Amygdala (tissue), 56 donors: ENCODE results near the gene NDFIP1.
"Not testable (repeated sequence)": the region's sequence is repeated elsewhere in the genome, so short reads cannot be mapped to it uniquely, and the experiment has no call there.

Experiments
- DNase-seq, 56 donors: peaks; one replicate each; lab custom pipeline; 2025; lab: John Stamatoyannopoulos, UW

NDFIP1 gene

DNA sequence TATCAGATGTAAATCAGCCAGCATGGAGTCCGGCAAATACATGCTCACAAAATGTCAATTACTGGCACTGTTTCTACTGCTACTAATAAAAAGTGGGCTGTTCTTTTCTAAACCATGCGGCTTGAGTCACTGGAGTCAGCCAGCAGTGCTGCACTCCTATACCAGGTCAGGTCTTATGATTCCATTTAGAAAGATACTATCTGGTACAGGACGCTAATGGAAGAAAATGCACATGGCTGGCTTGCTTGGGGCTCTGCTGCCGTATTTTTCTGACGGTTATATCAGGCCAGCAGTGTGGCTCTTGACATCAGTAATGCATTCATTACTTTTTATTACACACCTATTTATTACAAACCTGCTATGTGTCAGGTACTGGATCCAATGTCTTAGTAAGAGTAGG, 74.3 kb downstream of the NDFIP1 start:
- DNase-seq, result no peak

DNA sequence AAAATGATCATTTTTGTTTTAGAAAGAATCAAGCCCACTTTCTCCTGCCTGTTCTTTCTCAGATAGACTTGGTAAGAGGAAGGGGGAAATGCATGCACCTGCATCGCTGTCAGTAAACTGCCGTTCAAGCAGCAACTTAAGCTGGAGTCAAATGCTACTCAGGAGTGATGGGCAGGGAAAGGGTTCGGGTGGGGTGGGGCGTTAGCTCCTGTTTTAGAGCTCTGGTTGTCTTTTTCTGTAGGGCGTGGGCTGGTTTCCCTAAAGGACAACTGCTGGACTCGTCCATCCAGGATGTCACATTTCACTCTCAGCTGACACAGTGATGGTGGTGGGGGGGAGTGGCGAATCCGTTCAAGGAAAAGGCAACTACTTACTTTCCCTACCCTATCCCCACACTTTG, 75.0 kb downstream of the NDFIP1 start:
- DNase-seq, result no peak

DNA sequence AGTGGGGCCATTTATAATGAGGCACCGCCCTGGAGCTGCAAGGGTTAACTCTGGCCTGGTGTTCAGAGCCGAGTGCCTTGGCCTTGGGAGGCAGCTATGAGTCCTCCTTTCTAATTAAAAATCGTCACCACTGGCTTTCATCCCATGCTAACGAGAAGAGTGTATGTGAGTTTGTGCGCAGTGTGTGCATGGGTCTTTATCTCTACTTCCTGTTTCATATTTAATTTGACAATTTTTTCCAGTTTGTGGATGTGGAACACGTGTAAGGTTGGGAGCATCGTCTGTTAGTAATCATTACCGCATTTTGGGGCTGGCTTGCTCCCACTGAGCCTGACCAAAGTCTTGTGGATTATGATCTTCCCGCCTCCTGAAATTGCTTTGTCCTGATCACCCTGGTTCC, 76.4 kb downstream of the NDFIP1 start:
- no peak for DNase-seq

DNA sequence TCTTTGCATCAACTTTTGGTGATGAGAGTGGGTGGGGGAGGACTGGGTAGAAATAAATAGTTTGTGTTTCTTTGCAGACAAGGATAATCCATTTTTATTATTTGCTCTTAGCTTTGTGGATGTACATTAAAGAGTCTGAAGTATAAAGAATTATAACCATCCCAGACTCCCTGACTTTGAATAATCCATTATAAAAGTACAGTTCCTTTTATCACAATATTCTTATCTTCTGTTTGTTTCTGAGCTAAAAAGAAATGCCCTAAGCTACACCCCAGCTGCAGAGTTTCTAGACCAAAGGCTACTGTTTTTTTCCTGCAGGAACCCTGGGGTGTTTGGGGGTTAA, 77.9 kb downstream of the NDFIP1 start:
- no peak for DNase-seq

DNA sequence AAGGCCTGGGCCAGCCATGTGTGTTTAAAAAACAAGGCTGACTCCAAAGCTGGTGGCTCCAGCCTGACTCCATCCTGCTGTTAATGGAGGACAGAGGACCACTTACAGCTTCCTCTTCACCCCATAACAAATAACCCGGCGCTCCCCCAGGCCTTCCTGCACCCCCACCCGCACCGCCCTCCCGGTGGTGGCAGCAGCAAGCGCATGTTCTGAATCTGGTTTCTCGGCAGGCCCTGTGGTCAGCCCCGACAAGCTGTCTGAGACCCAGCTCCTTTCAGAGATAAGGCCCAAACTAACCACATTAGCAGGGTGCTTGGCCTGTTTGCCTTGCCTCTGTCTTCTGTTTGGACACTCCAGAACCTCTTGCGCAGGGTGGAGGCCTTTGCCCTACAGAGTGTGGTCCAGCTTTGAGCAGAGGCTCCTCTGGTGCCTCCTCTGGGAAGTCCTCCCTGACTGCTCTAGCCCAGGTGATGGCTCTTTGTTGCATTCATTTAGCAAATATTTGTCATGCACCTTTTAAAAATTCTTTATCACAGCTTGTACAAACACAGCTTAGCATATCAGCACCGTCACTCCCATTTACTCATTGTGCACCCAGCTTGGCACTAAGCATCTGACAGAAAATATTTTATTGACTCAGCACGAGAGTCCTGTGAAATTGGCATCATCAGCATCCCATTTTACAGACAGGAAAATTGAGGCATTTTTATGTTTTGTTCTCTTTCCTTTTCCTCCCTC, 78.4 kb downstream of the NDFIP1 start:
- DNase-seq, result no peak

DNA sequence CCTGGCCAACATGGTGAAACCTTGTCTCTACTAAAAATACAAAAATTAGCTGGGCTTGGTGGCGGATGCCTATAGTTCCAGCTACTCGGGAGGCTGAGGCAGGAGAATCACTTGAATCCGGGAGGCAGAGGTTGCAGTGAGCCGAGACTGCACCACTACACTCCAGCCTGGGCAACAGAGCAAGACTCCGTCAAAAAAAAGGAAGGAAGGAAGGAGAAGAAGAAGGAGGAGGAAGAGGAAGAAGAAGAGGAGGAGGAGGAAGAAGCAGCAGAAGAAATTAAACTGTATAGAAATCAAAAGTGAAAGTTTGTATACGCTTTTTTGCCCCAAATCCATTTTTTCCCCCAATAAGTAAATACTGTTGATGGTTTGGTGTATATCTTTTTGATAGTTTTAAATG, 80.1 kb downstream of the NDFIP1 start:
- DNase-seq, result not testable (repeated sequence)

DNA sequence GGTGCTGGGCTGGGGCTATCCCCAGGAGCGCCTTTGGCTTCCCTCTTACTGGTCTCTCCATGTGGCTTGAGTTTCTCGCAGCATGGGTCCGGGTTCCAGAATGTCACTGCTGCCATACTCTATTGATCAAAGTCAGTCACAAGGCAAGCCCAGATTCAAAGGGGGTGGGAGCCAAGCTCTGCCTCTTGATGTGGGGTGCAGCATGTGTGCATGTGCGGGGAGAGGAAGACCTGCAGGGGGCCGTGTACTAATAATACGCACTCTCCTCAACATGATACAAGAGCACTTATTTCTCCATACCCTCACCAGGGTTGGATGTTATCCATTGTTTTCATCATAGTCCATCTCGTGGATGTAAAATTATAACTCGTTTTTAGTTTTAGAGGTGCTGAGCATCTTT, 81.2 kb downstream of the NDFIP1 start:
- no peak for DNase-seq

DNA sequence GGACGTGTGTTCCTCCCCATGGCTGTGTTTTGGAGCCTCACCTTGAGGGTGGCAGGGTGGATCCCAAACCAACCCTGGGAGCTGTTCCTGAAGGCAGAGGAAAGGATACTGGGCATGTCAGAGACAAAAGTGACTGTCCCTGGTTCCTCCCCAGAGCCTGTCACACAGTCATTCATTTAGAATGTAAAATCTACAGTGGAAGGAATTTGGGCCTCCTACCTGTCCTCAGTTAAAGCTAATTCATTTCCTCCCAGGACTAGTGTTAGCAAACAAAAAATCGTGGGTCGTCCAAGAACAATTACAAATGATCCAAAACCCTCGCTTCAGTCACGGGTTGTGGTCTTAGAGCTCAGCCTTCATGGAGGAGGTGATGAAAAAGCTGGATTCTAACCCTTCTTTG, 83.2 kb downstream of the NDFIP1 start:
- no peak for DNase-seq

DNA sequence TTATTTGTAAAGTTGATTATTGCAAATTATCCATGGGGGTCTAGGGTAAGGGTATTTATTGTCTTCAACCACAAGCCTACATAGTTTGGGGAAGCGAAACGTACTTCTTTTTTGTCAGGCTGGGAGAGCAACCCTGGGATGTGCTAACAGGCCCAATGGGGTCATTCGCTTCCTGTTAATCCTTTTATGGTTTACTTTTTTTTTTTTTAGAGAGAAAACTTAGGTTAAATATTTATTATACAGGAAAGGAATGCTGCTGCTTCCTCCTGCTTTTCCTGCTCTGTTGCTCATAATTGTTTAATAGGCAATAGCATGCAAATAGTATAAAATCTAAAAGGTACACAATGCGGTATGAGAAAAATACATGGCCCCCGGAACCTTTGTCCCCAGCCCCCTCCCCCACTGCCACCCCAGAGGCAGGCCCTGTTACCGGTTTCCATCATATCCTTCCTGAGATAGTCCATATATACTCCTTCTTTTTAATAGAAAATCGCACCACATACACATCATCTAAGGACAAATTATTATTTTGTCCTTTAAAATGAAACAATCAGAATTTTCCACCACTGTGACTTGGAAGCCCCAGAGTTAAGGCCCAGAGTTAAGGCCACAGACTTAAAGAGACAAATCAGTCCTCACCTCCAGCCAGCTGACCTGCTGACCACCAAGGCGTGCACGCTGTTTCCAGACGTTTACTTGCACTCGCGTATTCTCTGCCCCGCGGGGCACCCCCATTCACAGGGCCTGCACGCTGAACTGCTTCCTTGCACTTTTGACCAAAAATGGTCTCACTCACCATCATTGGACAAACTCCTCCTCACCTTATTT, 83.9 kb downstream of the NDFIP1 start:
- DNase-seq, result no peak

DNA sequence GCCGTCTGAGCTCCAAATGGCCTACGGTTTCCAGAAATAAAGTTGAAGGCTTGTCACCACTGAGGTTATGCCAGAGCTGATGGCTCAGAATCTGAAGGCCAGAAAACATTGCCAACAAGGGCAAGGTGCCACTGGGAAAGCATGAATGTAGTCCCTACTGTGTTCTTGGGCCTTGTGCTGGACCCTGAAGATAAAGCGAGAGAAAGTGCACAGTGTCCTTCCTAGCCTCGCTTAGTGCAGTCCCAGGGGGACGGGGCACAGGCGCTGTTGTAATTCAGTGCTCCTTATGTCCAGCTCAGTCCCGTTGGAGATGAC, 84.5 kb downstream of the NDFIP1 start:
- no peak for DNase-seq

DNA sequence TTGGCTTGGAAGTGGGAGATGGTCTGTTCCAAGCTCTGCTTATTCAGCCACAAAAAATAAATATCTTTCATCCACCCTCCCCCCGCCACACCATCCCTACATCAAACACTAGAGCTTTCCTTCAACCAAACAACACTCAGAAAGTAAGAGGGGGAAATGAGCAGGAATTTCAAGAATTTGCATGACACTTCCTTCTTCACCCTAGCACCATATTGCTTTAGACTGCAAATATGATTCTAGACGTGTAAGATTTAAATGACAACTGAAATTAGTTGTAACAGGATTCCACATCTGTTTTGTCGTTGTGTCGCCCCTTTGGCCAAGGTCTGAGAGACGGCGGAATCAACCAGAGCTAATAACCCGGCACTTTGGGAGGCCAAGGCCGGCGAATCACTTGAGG, 88.5 kb downstream of the NDFIP1 start:
- no peak for DNase-seq

DNA sequence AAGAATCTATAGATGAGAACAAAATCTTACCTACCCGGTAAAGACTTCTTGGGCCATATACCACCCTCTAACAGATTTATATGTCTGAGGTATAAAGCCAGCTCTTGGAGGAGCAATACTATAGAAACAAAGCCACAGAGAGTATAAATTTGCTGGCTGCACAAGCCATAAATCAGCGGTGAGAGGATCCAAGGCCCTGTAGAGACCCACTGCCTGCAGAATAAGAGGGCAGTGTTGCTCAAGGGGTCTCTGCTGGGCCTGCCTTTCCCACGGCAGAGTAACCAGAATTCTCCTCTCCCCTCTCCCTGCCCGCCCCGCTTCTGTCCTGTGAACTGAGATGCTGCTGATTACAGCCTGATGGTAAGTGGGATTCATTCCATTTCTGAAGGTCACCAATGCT, 89.2 kb downstream of the NDFIP1 start:
- DNase-seq, result no peak

DNA sequence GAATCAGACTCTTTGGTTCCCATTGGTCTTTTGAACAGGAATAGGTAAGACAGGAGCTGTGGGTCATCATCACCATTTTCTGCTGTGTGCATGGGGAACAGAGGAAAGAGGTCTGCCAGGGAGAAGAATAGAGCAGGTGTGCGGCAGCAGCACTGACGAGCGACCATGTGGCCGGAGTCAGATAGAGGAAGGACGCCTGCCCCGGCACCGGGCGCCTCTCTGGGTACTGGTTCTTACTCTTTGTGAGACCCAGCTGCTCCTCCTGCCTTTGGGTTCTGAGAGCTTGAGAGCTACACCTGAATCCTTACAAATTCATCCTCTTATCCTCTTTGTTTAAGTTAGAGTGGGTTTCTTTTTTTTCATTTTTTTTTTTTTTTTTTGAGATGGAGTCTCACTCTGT, 90.8 kb downstream of the NDFIP1 start:
- DNase-seq, result no peak

DNA sequence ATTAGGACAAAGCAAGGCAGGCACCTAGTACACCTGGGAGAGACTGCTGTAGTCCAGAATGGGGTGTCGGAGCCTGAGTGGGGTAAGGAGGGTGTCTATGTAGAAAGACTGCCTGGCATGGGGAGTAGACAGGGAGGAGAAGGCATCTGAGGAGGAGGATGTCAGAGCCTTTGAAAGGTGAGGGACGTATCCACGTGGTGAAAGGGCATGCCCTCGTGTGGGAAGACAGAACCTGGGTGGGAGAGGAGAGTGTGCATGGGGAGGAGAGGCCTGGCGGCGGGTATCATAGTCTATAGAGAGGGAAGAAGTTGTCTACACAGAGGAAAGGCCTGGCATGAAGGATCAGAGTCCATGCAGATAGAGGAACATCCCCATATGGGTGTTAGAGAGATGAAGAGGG, 91.8 kb downstream of the NDFIP1 start:
- DNase-seq, result no peak

DNA sequence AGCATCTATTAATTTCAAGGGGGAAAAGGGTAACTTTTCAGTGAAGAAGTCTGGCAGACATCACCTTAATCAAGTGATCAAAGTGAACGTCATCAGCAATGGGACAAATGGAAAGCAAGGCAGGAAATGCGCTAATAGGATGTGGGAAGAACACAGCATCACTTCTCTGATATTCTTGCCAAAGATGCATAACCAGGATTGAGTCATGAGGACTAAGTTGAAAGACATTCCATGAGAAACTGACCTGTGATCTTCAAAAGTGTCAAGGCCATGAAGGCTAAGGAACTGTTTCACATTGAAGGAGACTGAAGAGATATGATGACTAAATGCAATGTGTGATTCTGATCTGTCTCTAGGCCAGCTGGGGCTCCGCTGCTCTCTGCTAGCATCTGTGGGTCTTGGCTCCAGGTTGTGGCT, 92.9 kb downstream of the NDFIP1 start:
- no peak for DNase-seq

DNA sequence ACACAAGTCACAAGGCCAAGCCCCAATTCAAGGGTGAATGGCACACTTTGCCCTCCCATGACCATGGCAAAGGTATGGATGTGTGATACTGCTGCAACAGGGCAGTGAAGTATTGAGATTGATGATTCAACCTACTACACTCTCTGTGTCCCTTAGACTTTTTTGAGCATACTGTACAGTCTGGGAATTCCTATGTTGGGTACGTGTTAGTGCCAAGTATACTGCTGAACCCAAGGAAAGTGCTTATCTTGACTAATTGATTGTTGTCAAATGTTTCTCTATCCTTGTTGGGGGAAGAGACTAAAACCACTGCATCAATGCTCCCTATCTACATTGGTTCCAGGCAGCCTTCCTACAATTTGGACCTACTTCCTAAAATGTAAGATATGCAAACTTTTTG, 93.7 kb downstream of the NDFIP1 start:
- DNase-seq, result no peak
